Cardiac fibroblast (primary cell): ENCODE measurements around the gene TAF11L6.
"Not testable (repeated sequence)": the region's sequence is repeated elsewhere in the genome, so short reads cannot be mapped to it uniquely, and the experiment has no call there.

ENCODE experiments used
- DNase-seq, 2 donors: peaks; one replicate each; pipeline versions ENCODE4 v3.0.0 to v3.0.0-alpha.2; 2010; ENCODE audit warnings: low read depth in 2 of 2
- H3K4me3 ChIP-seq, 2 donors: replicated peaks in 1 of 2; 1 replicate in 1 of 2; 2 replicates in 1 of 2; pipeline ENCODE4 v1.5.1; 2011; ENCODE audit warnings: low read depth in 2 of 2, low read length in 2 of 2, mild to moderate bottlenecking in 2 of 2, moderate library complexity in 1 of 2
- CTCF ChIP-seq: IDR thresholded peaks from one replicate; pipeline ENCODE4 v1.5.1; 2011; ENCODE audit warnings: low read depth, mild to moderate bottlenecking, low read length, inconsistent platforms

TAF11L6 gene

DNA sequence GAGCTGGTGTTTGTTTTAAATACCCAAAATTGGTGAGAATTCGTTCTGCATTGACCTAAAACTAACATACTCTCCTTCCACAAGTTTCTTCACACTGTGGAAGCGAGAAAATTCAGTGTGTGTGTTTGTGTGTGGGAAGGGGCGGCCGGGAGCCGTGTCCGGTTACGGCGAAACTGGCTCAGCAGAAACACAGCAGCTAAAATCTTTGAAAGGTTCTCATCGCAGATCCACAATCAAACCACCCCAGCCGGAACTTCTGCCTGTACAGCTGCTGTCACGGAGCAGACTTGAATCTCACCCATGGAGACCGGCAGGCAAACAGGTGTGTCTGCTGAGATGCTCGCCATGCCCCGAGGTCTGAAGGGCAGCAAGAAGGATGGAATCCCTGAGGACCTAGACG is at the start of gene TAF11L6:
Gene TAF11L6 (plus strand): TSS at position 301 of the 400 bp plus-strand sequence.
- DNase-seq, H3K4me3 ChIP-seq: not testable (repeated sequence)

GRCh38 chr5:17481378-17481777 is 47.1 kb upstream of the TAF11L6 start:
- H3K4me3 ChIP-seq, result no peak overlapping the region
- no peak for TF ChIP-seq CTCF
- no peak for DNase-seq

DNA sequence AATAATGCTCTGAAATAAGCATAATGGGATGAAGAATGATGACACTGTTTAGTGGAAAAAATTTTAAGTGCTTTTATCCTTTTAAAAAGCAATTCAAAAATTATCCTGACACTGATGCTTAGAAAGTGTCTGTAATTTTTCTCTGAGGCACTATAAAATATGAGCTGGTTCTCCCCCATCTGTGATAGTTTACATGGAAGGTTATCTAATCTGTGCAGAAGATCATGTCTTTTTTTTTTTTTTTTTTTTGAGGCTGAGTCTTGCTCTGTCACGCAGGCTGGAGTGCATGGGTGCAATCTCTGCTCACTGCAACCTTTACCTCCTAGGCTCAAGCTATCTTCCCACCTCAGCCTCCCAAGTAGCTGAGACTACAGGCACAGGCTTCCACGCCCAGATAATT is 45.7 kb upstream of the TAF11L6 start:
- no peak for TF ChIP-seq CTCF
- no peak for DNase-seq
- no peak overlapping the region for H3K4me3 ChIP-seq

DNA sequence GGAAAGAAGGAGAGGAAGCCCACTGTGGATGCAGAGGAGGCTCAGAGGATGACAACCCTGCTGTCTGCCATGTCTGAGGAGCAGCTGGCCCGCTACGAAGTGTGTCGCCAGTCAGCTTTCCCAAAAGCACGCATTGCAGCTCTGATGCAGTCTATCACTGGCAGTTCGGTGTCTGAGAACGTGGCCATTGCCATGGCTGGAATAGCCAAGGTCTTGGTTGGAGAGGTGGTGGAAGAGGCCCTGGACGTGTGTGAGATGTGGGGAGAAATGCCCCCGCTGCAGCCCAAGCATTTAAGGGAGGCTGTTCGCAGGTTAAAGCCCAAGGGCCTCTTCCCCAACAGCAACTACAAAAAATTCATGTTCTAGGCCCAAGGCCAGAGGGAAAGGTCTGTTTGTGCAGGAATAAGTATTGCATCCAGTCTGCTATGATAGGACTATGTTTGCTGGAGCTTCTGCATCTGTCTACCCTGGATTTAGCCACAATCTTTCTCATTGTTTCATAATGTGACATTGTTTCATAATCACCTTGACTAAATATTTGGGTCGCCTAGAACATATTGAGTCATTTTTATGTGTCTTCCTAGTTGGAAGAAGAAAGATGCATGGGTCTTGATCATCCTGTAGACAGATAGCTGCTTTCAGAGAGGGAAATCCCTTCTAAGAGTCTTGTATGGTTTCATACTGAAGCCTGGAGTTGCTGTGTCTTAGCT is 41.9 kb upstream of the TAF11L6 start:
- not testable (repeated sequence) for DNase-seq, H3K4me3 ChIP-seq

GRCh38 chr5:17487174-17487512 is 41.3 kb upstream of the TAF11L6 start:
- no peak overlapping the region for H3K4me3 ChIP-seq
- no peak for TF ChIP-seq CTCF
- no peak for DNase-seq

DNA sequence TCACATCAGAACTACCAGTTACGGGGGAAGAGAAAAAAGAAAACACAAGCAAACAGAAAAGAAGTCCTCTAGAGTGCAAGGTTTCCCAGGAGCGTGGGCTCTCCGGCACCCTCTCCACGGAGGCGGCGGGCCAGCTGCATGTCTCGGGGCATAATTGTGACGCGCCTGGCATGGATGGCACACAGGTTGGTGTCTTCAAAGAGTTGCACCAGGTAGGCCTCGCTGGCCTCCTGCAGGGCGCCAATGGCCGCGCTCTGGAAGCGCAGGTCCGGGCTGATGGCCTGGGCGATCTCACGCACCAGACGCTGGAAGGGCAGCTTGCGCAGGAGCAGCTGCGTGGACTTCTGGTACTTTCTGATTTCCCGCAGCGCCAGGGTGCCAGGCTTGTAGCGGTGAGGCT is 37.2 kb upstream of the TAF11L6 start:
- not testable (repeated sequence) for H3K4me3 ChIP-seq, DNase-seq

DNA sequence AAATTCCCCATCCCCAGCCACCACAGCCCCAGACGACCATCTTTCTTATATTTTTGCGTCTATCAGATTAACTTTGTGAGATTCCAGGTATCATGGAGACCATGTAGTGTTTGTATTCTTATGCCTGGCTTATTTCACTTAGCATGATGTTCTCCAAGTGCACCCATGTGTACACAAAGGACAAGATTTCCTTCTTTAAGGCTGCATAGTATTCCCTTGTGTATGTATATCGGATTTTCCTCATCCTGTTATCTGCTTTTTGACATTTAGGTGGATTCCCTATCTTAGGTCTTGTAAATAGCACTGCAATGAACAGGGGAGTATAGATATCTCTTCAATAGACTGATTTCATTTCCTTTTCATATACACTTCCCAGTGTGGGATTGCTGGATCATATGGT is 35.7 kb upstream of the TAF11L6 start:
- H3K4me3 ChIP-seq, result no peak overlapping the region
- no peak for TF ChIP-seq CTCF
- DNase-seq, result no peak

DNA sequence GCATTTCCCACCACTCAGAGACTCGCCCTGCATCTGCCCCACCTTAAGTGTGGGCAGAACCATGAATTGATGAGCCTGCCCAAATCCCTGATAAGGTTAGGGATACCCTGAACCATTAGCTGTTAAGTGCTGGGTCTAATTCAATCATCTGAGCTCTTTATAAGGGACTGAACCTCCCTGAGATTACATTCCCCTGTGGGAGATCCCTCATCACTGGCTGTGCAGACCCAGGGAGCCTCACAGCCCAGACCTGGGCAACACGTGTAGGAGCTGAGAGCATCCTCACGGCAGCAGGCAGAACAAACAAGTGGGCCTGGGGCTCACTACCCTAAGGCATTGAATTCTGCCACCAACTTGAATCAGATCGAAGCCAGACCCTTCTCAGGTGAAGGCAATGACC is 31.0 kb upstream of the TAF11L6 start:
- no peak for DNase-seq
- H3K4me3 ChIP-seq, result no peak overlapping the region
- TF ChIP-seq CTCF, result no peak

GRCh38 chr5:17497931-17498330 is 30.5 kb upstream of the TAF11L6 start, which contains the start of gene TAF11L2:
TAF11L2 (plus strand) TSS chr5:17498231.
- DNase-seq, H3K4me3 ChIP-seq: not testable (repeated sequence)
